HepG2 (cell line): ENCODE results near the gene AK4. TPM values are rescaled to one million over a fixed set of nuclear protein-coding genes. Genes with fewer than 3 reads are reported as not detected.

ENCODE experiments used
- ATAC-seq: fragments of 200-7000 bp; cut with Tn5 transposase; 3 replicates; pipeline ENCODE4 v1.9.1; 2020; ENCODE audit warnings: mild to moderate bottlenecking, moderate library complexity
- BruUV-seq: library from RNA; stranded (reverse); fragments of 400-500 nt; replicated peaks from 2 replicates; lab custom pipeline; 2021; lab: Mats Ljungman, UMichigan
- CTCF ChIA-PET: fragments of 300-600 bp; formaldehyde crosslinking; extraction: SDS; loops from one replicate; lab custom pipeline; 2021; ENCODE audit warnings: low total read pairs, inconsistent platforms, low intra/inter-chr PET ratio; lab: Yijun Ruan, JAX
- POLR2A ChIA-PET: fragments of 350-600 bp; sonication (Branson Sonifier 250); formaldehyde crosslinking; loops from one replicate; lab custom pipeline; 2020; ENCODE audit warnings: antibody characterized with exemption, inconsistent platforms; lab: Yijun Ruan, JAX
- DNase-seq: peaks from one replicate; pipeline ENCODE4 v3.0.0-alpha.2; 2015; ENCODE audit warnings: low spot score
- FAIRE-seq: peaks from 3 replicates; lab custom pipeline; 2011; peaks lifted over from hg19 to GRCh38; lab: Jason Lieb, UNC
- H2AFZ ChIP-seq: one replicate; pipeline ENCODE4 v1.6.1; 2011; ENCODE audit warnings: low read length, inconsistent platforms
- H3K27ac ChIP-seq: fragments of 300-600 bp; 3 replicates; pipeline ENCODE4 v1.8.0; 2011; ENCODE audit warnings: mixed run types, mild to moderate bottlenecking, mixed read lengths, low read length, inconsistent platforms; ENCODE audit not compliant: insufficient read depth; ENCODE audit errors: extremely low read length
- H3K27me3 ChIP-seq, 2 experiments: fragments of 200-600 bp in 1 of 2; 2 replicates in 1 of 2; 3 replicates in 1 of 2; pipeline versions ENCODE4 v1.6.0 to v1.8.0; 2011; ENCODE audit warnings: low read length in 2 of 2, mild to moderate bottlenecking in 2 of 2, moderate library complexity in 2 of 2, inconsistent platforms in 1 of 2; ENCODE audit not compliant: insufficient read depth in 2 of 2, control insufficient read depth in 1 of 2
- H3K36me3 ChIP-seq, 2 experiments: fragments of 200-600 bp in 1 of 2; replicated peaks in 1 of 2; 2 replicates in 1 of 2; 3 replicates in 1 of 2; pipeline versions ENCODE4 v1.5.1 to v1.8.0; 2011; ENCODE audit warnings: low read length in 2 of 2, inconsistent platforms in 1 of 2; ENCODE audit not compliant: insufficient read depth in 2 of 2, control insufficient read depth in 1 of 2
- H3K4me1 ChIP-seq: 2 replicates; pipeline ENCODE4 v1.5.1; 2012; ENCODE audit warnings: low read length, inconsistent platforms; ENCODE audit not compliant: insufficient read depth
- H3K4me2 ChIP-seq: 2 replicates; pipeline ENCODE4 v1.6.0; 2011; ENCODE audit warnings: low read depth, low read length, inconsistent platforms
- H3K4me3 ChIP-seq, 3 experiments: fragments of 200-600 bp in 1 of 3; sonication (generic), shearing (Covaris generic) in 1 of 3; replicated peaks in 1 of 3; 2 replicates each; pipeline ENCODE4 v1.5.1; 2011 to 2016; ENCODE audit warnings: low read length in 3 of 3, inconsistent platforms in 2 of 3, low read depth in 2 of 3, mild to moderate bottlenecking in 2 of 3, control low read depth in 1 of 3, mixed read lengths in 1 of 3; ENCODE audit not compliant: insufficient read depth in 1 of 3
- H3K79me2 ChIP-seq: one replicate; pipeline ENCODE4 v1.6.1; 2011; ENCODE audit warnings: low read length, inconsistent platforms; ENCODE audit not compliant: insufficient read depth
- H3K9ac ChIP-seq: 2 replicates; pipeline ENCODE4 v1.6.0; 2011; ENCODE audit warnings: mild to moderate bottlenecking, low read depth, low read length, inconsistent platforms; ENCODE audit not compliant: insufficient read depth
- H3K9me3 ChIP-seq: 2 replicates; pipeline ENCODE4 v1.5.1; 2012; ENCODE audit warnings: mild to moderate bottlenecking, low read length
- H4K20me1 ChIP-seq: 2 replicates; pipeline ENCODE4 v1.6.0; 2011; ENCODE audit warnings: inconsistent platforms, mild to moderate bottlenecking, low read length, moderate library complexity; ENCODE audit not compliant: insufficient read depth
- AKAP8 ChIP-seq: sonication (generic); formaldehyde crosslinking; IDR thresholded peaks from 2 replicates; pipeline ENCODE4 v1.5.1; 2020; ENCODE audit warnings: mild to moderate bottlenecking, missing genetic modification reagents
- ATF1 ChIP-seq: IDR thresholded peaks from 2 replicates; pipeline ENCODE4 v1.6.1; 2016; ENCODE audit warnings: mild to moderate bottlenecking, control low read depth
- ATM ChIP-seq: fragments of 450-650 bp; IDR thresholded peaks from 2 replicates; pipeline ENCODE4 v1.7.1; 2017; ENCODE audit warnings: mild to moderate bottlenecking, borderline replicate concordance
- CREM ChIP-seq, 2 experiments: sonication (generic) in 1 of 2; formaldehyde crosslinking in 1 of 2; IDR thresholded peaks; 2 replicates each; pipeline versions ENCODE4 v1.4.0 to v1.6.1; 2016 to 2020; ENCODE audit warnings: antibody characterized with exemption in 1 of 2, mild to moderate bottlenecking in 1 of 2, missing genetic modification reagents in 1 of 2
- FLYWCH1 ChIP-seq: sonication (generic); formaldehyde crosslinking; IDR thresholded peaks from 2 replicates; pipeline ENCODE4 v1.8.1; 2023; ENCODE audit warnings: mild to moderate bottlenecking, missing genetic modification reagents
- FOXA3 ChIP-seq: IDR thresholded peaks from 2 replicates; pipeline ENCODE4 v1.6.1; 2016; ENCODE audit warnings: missing genetic modification reagents, missing compliant biosample characterization
- GABPB1 ChIP-seq: IDR thresholded peaks from 2 replicates; pipeline ENCODE4 v1.6.1; 2016; ENCODE audit warnings: mild to moderate bottlenecking, missing genetic modification reagents, moderate library complexity, missing compliant biosample characterization
- SP2 ChIP-seq: sonication (generic); formaldehyde crosslinking; IDR thresholded peaks from 2 replicates; pipeline ENCODE4 v1.5.1; 2020; ENCODE audit warnings: mild to moderate bottlenecking, missing genetic modification reagents
- SP5 ChIP-seq: IDR thresholded peaks from 2 replicates; pipeline ENCODE4 v1.6.1; 2016; ENCODE audit warnings: low read depth, borderline replicate concordance
- SUZ12 ChIP-seq: fragments of 150-350 bp; IDR thresholded peaks from 2 replicates; pipeline ENCODE4 v1.6.1; 2014; ENCODE audit warnings: low read depth, low read length
- U2AF2 ChIP-seq: fragments of 200-400 bp; formaldehyde crosslinking; IDR thresholded peaks from 2 replicates; pipeline ENCODE4 v1.6.1; 2017; ENCODE audit warnings: low read depth, mild to moderate bottlenecking, low read length
- ZNF143 ChIP-seq: sonication (generic); formaldehyde crosslinking; IDR thresholded peaks from 2 replicates; pipeline ENCODE4 v1.4.0; 2020; ENCODE audit warnings: missing genetic modification reagents
- ZNF737 ChIP-seq: sonication (generic); formaldehyde crosslinking; IDR thresholded peaks from 2 replicates; pipeline ENCODE4 v1.5.0; 2020; ENCODE audit warnings: missing genetic modification reagents, mild to moderate bottlenecking, borderline replicate concordance
- ZNF761 ChIP-seq: sonication (generic); formaldehyde crosslinking; conservative IDR thresholded peaks from 2 replicates; pipeline ENCODE4 v1.4.0; 2020; ENCODE audit warnings: mild to moderate bottlenecking, missing genetic modification reagents
- WGBS: methylation state at CpG from one replicate; pipeline ENCODE4 v1.1.6; 2017; ENCODE audit warnings: low lambda C conversion rate; 5-methylcytosine and 5-hydroxymethylcytosine counted together
- in situ Hi-C: cut with HindIII; loops from 2 replicates; pipeline ENCODE4 v1.10.0; 2017; ENCODE audit warnings: low pct_unique_long_range_greater_than_20kb; ENCODE audit not compliant: extremely low pct_ligation_motif_present
- intact Hi-C: fragments of 100-400 bp; cut with micrococcal nuclease; formaldehyde crosslinking; loops from one replicate; pipeline ENCODE4 v1.10.0; 2022; ENCODE audit not compliant: unreplicated experiment
- polyA plus RNA-seq, 8 experiments: library from polyadenylated mRNA; depleted of rRNA in 3 of 8; stranded (reverse) in 7 of 8; unstranded in 1 of 8; fragments of >200 nt; fragmentation: Illumina TruSeq in 4 of 8; extraction: Trizol in 4 of 8; gene quantifications; 2 replicates each; pipeline versions ENCODE4 v1.2.1 to v1.2.3, GENCODE V29; 2011 to 2016; ENCODE audit warnings: low read depth in 4 of 8, missing spikeins in 1 of 8, mixed read lengths in 1 of 8; ENCODE audit not compliant: insufficient read depth in 1 of 8
- total RNA-seq, 5 experiments: library from RNA; depleted of rRNA; stranded (reverse); fragments of >200 nt; fragmentation: Illumina TruSeq; extraction: Trizol; gene quantifications; 2 replicates each; pipeline ENCODE4 v1.2.3, GENCODE V29; 2016; ENCODE audit warnings: low read depth in 1 of 5
- TF ChIP-seq, protein P1 (sequence below): sonication (generic); formaldehyde crosslinking; IDR thresholded peaks from 2 replicates; pipeline ENCODE4 v1.4.0; 2020; ENCODE audit warnings: mild to moderate bottlenecking, missing genetic modification reagents
- TF ChIP-seq, protein P2 (sequence below): IDR thresholded peaks from 2 replicates; pipeline ENCODE4 v1.6.1; 2012; ENCODE audit warnings: low read length, improper control_type of control experiment
- TF ChIP-seq, protein P3 (sequence below): sonication (generic); formaldehyde crosslinking; conservative IDR thresholded peaks from 2 replicates; pipeline ENCODE4 v1.4.0; 2020; ENCODE audit warnings: missing genetic modification reagents

AK4 gene
- total and polyA plus RNA-seq, 2 of the 13 experiments (the other 11 are each of a cell fraction or from before 2014, with no cell fraction given), result 110 to 160 TPM

DNA sequence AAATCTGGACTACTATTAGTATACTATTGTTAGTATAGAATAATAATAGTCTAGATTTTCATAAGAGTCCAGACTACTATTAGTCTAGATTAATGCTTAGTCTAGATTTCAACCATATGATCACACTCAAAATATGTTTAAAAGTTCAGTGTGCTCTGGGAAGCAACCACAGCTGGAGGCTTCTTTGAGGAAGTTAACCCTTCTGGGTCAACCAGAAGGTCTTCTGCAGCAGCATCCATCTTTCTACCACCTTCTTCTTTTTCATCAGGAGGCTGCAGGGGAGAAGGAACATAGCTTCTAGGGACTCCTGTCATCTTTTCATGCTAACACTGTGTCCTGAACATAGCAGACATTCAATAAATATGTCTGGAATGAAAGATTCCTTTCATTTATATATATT lies 110.1 kb downstream of the AK4 start:
- H3K4me3 ChIP-seq, result no peak overlapping the region
- ChIA-PET POLR2A (no interaction called here), CTCF (no interaction called here)
- H3K4me1 ChIP-seq, result peaks cover 21% of the 10 kb centered on the region
- H3K4me2 ChIP-seq, result no peak overlapping the region
- TF ChIP-seq ZNF761 (CRISPR knock-in tag) (no peak), SUZ12 (no peak), ZNF737 (CRISPR knock-in tag) (no peak), SP2 (no peak), FLYWCH1 (CRISPR knock-in tag) (no peak), FOXA3 (CRISPR knock-in tag) (no peak), GABPB1 (CRISPR knock-in tag) (no peak), U2AF2 (no peak), ZNF143 (CRISPR knock-in tag) (no peak)
- TF ChIP-seq, protein P1, sequence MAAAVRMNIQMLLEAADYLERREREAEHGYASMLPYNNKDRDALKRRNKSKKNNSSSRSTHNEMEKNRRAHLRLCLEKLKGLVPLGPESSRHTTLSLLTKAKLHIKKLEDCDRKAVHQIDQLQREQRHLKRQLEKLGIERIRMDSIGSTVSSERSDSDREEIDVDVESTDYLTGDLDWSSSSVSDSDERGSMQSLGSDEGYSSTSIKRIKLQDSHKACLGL (CRISPR knock-in tag), result no peak
- no peaks in the 10 kb centered on the region for H3K9me3 ChIP-seq
- H4K20me1 ChIP-seq, result no peaks in the 10 kb centered on the region
- in situ Hi-C loops, result loop anchor here (10.0 kb wide), 1 partner anchor 157 kb away; no protein-coding TSS in a partner anchor
- no peaks in the 10 kb centered on the region; a peak in 1 of 5 replicates for H3K27me3 ChIP-seq
- ATAC-seq (no peak), DNase-seq (no peak), FAIRE-seq (no peak)
- H3K79me2 ChIP-seq, result no peaks in the 10 kb centered on the region
- H3K9ac ChIP-seq, result no peak overlapping the region
- intact Hi-C loops, result no loop called here
- H2AFZ ChIP-seq, result no peak overlapping the region
- no TSS peak for BruUV-seq
- no peaks in the 10 kb centered on the region for H3K36me3 ChIP-seq
- no peak overlapping the region for H3K27ac ChIP-seq

DNA sequence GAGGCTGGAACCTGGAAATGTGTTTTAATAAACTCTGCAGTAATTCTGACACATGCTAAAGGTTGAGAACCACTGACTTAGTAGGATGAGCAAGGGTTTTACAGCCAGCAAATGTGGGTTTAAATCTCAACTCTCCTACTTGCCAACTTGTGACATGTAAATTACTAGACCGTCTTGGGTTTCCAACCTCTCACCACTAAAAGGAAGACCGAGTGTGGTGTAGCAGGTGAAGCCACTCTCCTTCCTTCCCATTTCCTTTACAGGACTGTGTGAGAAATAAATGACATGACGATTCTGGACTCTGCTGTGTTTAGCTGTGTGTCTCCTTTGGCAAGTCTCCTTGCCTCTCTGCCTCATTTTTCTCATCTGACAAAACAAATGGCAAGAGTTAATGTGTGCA lies 111.8 kb downstream of the AK4 start:
- no peak overlapping the region for H3K9ac ChIP-seq
- POLR2A ChIA-PET, result no interaction called here
- ATAC-seq (no peak), FAIRE-seq (no peak), DNase-seq (no peak)
- H3K27ac ChIP-seq, result no peak overlapping the region
- WGBS, result 90% methylated on average over 3 of the region's 3 CpGs
- no peak overlapping the region for H2AFZ ChIP-seq
- in situ Hi-C loops (loop anchor here (10.0 kb wide), 1 partner anchor 155 kb away; no protein-coding TSS in a partner anchor), intact Hi-C loops (no loop called here)
- H3K4me2 ChIP-seq, result no peak overlapping the region
- H3K36me3 ChIP-seq, result no peaks in the 10 kb centered on the region
- H3K9me3 ChIP-seq, result no peaks in the 10 kb centered on the region
- H3K79me2 ChIP-seq, result no peaks in the 10 kb centered on the region
- H3K27me3 ChIP-seq, result no peaks in the 10 kb centered on the region
- BruUV-seq, result no TSS peak
- H3K4me1 ChIP-seq, result peaks cover 11% of the 10 kb centered on the region
- no peaks in the 10 kb centered on the region for H4K20me1 ChIP-seq
- CTCF ChIA-PET, result no interaction called here
- H3K4me3 ChIP-seq, result no peak overlapping the region
- no peak for TF ChIP-seq ATF1 (CRISPR knock-in tag)
- TF ChIP-seq ATM, result no peak
- TF ChIP-seq, protein P2, sequence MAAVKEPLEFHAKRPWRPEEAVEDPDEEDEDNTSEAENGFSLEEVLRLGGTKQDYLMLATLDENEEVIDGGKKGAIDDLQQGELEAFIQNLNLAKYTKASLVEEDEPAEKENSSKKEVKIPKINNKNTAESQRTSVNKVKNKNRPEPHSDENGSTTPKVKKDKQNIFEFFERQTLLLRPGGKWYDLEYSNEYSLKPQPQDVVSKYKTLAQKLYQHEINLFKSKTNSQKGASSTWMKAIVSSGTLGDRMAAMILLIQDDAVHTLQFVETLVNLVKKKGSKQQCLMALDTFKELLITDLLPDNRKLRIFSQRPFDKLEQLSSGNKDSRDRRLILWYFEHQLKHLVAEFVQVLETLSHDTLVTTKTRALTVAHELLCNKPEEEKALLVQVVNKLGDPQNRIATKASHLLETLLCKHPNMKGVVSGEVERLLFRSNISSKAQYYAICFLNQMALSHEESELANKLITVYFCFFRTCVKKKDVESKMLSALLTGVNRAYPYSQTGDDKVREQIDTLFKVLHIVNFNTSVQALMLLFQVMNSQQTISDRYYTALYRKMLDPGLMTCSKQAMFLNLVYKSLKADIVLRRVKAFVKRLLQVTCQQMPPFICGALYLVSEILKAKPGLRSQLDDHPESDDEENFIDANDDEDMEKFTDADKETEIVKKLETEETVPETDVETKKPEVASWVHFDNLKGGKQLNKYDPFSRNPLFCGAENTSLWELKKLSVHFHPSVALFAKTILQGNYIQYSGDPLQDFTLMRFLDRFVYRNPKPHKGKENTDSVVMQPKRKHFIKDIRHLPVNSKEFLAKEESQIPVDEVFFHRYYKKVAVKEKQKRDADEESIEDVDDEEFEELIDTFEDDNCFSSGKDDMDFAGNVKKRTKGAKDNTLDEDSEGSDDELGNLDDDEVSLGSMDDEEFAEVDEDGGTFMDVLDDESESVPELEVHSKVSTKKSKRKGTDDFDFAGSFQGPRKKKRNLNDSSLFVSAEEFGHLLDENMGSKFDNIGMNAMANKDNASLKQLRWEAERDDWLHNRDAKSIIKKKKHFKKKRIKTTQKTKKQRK, result no peak
- TF ChIP-seq SP5 (CRISPR knock-in tag), result no peak
- TF ChIP-seq AKAP8 (CRISPR knock-in tag), result no peak
- no peak for TF ChIP-seq CREM (IDR thresholded peaks at IDR 0.05)
- TF ChIP-seq CREM (CRISPR knock-in tag; IDR thresholded peaks at IDR 0.05), result no peak
- TF ChIP-seq, protein P3, sequence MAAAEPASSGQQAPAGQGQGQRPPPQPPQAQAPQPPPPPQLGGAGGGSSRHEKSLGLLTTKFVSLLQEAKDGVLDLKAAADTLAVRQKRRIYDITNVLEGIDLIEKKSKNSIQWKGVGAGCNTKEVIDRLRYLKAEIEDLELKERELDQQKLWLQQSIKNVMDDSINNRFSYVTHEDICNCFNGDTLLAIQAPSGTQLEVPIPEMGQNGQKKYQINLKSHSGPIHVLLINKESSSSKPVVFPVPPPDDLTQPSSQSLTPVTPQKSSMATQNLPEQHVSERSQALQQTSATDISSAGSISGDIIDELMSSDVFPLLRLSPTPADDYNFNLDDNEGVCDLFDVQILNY (CRISPR knock-in tag), result no peak
